DMS53 treated with DMSO at 0.1 percent for 48 hours (cell line): ENCODE measurements around the gene FRYL.
A peak's percentile ranks its signal among the peaks of the same experiment; 100 is the strongest.
"Not testable (repeated sequence)": the region's sequence is repeated elsewhere in the genome, so short reads cannot be mapped to it uniquely, and the experiment has no call there.

Experiments used
- DNase-seq: peaks from one replicate; lab custom pipeline; 2025; ENCODE audit not compliant: unreplicated experiment; lab: John Stamatoyannopoulos, UW

Gene FRYL

DNA sequence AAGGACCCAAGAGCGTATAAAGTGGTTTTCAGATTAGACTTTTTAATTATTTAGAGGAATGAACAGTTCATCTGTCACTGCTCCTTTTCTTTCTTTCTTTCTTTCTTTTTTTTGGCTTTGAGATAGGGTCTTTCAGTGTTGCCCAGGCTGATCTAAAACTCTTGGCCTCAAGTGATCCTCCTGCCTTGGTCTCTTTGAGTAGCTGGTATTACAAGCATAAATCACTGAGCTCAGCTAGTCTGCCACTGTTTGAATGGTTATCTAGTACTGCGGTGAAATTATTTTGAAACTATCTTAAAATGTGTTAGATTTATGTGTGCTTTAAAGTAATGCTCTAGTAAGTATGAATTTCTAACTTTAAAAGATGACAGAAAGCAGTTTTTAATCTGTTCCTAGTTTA is 6.5 kb upstream of the FRYL start:
- no peak for DNase-seq

DNA sequence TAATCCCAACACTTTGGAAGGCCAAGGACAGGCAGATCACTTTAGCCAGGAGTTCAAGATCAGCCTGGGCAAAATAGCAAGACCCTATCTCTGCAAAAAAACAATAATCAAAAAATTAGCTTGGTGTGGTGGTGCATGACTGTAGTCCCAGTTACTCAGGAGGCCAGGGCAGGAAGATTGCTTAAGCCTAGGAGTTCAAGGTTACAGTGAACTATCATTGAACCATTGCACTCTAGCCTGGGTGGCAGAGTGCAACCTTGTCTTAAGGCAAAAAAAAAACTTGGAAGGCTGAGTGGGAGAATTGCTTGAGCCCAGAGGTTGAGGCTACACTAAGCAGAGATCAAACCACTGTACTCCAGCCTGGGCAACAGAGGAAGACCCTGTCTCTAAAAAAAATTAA is 5.2 kb upstream of the FRYL start:
- DNase-seq: no peak

DNA sequence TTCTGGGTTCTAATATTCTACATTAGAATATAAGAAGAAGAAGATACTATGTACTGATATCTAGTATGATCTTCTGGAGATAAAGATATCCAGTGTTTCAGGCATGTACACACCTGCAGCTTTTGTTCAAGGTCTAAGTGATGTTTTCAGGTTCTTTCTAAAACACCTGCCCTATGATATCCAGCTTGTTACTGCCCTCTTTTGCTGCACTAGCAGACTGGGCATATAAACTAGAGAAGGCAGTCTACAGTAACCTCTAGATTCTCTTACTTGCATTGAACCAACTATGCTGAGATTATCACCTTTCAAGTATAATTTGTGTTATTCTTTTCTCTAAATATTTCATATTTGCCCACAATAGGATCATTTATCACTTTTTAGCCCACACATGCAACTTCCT is 1.9 kb upstream of the FRYL start:
- DNase-seq: peak; percentile 68

DNA sequence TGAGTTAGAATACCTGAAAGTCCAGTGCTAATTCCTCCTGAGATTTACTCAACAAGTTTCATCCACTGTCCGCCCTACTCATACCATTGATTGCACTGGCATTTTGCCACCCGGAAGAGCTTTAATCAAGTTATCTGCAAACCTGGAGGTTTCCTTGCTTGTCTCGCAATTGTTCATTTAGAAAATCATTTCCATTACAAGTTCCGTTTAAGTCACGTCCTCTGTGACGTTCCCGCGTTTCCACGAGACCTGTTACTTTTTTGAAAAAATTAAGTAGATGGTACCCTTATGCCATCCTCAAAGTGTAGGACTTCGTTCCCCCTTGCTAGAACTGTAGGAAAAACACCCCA is 761 bp upstream of the FRYL start:
- no peak for DNase-seq

DNA sequence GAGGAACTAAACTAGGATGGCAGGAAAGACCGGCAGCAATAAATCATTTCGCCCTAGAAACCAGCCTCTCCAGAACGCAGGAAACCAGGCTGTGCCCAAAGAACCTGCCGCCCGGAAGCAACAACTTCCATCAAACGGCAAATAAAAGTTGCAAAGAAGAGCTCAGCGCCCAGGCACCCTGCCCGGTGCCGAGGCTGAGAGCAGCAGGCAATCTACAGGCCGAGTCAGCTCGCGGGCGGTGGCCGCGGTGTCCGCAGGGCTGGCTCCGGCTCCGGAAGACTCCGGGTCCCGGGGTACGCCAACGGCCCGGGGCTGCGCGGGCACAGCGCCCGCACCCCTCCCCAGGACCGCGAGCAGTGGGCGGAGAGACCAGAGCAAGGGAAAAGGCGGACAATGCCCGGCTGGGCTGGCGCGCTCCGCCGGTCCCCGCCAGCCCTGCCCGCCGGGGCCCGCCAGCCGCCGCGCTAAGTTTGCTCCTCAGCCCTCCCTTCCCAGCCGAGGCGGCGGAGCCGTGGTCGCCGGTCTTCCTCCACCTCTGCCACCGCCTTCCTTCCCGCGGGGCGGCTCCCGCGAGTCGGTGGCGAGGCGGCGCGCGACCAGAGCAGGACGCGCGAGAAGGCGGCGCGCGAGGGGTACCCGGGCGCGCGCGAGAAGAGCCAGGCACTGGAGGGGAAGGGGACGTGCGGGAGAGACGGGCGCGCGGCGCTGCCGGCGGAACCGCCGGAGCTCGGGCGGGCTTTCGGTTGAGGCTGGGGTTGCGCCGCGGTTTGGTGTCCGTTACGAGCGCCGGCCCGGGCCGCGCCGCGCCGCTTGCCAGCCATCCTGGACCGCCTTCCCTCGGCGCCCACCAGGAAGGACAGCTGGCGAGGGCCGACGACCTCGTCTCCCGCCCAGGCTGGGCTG is 733 bp downstream of the FRYL start:
- peak; percentile 56 for DNase-seq

GRCh38 chr4:48778431-48779094 is 1.5 kb downstream of the FRYL start:
- DNase-seq: no peak

- no peak for DNase-seq
These were observed 2.3 kb downstream of the FRYL start for GRCh38 chr4:48777739-48778138.

GRCh38 chr4:48774760-48775710 is 5.0 kb downstream of the FRYL start:
- DNase-seq: no peak

DNA sequence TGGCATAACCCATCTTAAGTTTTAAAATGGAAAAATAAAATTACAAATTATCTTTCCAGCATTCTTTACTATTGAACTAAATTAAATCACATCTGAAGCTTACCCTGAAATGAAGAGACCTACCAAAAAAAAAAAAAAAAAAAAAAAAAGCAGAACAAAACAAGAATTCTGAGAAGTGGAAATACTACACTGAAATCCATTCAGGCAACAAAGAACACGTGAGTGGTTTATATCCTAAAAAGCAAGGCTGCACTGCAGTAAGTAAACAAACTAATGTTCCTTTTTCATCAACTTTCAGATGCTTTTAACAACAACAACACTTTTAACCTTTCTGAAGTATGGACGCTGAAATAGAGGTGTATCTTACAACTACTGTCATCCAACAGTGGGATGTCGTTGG is 7.5 kb downstream of the FRYL start:
- DNase-seq: no peak

DNA sequence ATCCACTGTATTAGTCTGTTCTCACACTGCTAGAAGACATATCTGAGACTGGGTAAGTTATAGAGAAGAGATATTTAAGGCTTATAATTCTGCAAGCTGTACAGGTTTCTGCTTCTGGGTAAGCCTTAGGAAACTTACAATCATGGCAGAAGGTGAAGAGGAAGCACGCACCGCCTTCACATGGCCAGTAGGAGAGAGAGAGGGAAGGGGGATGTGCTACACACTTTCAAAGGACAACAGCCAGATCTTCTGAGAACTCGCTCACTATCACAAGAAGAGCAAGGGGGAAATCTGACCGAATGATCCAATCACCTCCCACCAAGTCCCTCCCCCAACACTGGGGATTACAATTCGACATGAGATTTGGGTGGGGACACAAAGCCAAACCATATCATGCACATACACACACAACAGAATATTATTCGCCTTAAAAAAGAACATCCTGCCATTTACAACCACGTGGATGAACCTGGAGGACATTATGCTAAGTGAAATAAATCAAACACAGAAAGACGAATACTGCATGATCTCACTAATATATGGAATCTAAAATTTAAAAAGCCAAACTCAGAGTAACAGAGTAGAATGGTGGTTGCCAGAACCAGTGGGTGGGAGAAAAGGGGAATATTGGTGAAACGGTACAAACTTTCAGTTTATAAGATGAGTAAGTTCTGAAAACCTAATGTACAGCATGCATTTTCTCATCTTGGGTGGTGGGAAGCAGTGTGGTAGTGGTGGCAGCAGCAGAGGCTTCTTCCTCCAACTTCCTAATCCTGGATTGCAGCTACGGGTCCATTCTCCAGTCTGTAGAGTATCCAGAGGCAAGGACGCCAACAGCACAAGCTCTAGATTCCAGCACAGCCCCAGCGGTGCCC is 12.8 kb downstream of the FRYL start:
- no peak for DNase-seq

DNA sequence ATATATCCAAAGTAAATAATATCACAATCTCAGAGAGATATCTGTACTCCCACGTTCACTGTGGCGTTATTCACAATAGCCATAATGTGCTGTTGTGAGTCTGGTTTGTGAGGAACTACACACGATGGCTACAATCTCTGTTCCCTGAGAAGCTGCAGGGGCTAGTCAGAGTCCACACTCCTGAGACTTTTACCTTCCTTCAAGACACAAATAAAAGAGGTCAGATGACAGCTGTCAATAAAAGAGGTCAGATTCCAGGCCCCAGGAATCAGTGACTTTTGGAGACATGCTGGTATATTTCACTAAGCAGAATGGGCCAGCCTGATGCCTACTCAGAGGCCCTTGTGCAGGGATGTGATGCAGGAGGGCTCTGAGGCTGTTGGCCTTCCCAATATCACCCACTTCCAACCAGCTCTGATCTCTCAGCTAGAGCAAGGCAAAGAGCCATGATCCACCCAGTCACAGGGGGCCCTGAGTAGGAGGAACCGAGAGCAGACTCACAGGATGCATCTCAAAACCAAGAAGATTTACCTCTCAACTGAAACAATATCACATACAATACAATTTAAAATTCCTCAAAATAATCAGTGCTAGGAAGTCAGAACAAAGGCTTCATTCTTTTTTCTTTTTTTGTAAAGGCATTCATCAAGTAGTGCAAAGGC is 13.8 kb downstream of the FRYL start:
- DNase-seq: no peak

GRCh38 chr4:48762408-48762807 is 17.7 kb downstream of the FRYL start:
- DNase-seq: no peak

GRCh38 chr4:48761286-48761685 is 18.8 kb downstream of the FRYL start:
- no peak for DNase-seq

DNA sequence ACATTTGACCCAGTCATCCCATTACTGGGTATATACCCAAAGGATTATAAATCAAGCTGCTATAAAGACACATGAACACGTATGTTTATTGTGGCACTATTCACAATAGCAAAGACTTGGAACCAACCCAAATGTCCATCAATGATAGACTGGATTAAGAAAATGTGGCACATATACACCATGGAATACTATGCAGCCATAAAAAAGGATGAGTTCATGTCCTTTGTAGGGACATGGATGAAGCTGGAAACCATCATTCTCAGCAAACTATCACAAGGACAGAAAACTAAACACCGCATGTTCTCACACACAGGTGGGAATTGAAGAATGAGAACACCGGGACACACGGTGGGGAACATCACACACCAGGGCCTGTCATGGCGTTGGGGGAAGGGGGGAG is 21.4 kb downstream of the FRYL start:
- DNase-seq: not testable (repeated sequence)

GRCh38 chr4:48756689-48757220 is 23.3 kb downstream of the FRYL start:
- DNase-seq: no peak

DNA sequence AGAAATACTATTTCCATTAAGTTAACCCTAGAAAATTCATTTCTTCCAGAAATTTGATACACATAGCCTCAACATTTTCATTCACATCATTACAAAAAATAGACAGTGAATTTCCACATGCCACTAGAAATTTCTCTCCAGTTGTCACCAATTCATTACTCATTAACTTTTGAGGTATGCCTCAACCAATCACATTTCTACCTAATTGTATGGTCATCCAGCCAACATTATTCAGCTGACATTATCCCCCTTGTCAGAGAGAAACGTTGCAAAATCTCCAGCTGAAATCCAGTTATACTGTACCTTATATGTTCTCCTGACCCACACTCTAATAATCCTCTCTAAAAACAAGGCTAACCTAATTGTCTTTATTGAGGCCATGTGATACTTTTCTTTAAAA is 24.8 kb downstream of the FRYL start:
- no peak for DNase-seq

DNA sequence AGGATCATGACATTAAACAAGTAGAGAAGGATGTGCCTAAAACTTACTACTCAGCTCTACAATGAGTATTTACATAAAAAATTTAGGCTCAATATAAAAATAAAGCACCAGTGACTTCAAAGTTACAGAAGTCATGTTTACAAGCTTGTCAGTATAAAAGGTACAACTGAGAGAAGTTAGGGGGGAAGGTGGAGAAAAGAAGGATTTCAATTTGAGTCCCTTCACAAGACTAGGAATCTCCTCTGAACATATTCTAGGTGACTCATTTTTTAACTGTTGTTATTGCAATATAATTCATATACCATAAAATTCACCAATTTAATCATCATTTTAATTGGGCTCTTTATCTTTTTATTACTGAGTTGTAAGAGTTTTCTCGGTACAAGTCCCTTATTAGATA is 26.9 kb downstream of the FRYL start:
- no peak for DNase-seq

GRCh38 chr4:48752726-48753125 is 27.4 kb downstream of the FRYL start:
- DNase-seq: no peak

GRCh38 chr4:48752246-48752645 is 27.8 kb downstream of the FRYL start:
- no peak for DNase-seq
